HG03139 (cell line): ENCODE measurements around the gene SYNM.
"Not testable (repeated sequence)": the region's sequence is repeated elsewhere in the genome, so short reads cannot be mapped to it uniquely, and the experiment has no call there.

Experiments used
- ATAC-seq: cut with Tn5 transposase; IDR thresholded peaks from one replicate; pipeline ENCODE4 v1.9.1; 2021; ENCODE audit not compliant: unreplicated experiment

The SYNM gene, protein sequence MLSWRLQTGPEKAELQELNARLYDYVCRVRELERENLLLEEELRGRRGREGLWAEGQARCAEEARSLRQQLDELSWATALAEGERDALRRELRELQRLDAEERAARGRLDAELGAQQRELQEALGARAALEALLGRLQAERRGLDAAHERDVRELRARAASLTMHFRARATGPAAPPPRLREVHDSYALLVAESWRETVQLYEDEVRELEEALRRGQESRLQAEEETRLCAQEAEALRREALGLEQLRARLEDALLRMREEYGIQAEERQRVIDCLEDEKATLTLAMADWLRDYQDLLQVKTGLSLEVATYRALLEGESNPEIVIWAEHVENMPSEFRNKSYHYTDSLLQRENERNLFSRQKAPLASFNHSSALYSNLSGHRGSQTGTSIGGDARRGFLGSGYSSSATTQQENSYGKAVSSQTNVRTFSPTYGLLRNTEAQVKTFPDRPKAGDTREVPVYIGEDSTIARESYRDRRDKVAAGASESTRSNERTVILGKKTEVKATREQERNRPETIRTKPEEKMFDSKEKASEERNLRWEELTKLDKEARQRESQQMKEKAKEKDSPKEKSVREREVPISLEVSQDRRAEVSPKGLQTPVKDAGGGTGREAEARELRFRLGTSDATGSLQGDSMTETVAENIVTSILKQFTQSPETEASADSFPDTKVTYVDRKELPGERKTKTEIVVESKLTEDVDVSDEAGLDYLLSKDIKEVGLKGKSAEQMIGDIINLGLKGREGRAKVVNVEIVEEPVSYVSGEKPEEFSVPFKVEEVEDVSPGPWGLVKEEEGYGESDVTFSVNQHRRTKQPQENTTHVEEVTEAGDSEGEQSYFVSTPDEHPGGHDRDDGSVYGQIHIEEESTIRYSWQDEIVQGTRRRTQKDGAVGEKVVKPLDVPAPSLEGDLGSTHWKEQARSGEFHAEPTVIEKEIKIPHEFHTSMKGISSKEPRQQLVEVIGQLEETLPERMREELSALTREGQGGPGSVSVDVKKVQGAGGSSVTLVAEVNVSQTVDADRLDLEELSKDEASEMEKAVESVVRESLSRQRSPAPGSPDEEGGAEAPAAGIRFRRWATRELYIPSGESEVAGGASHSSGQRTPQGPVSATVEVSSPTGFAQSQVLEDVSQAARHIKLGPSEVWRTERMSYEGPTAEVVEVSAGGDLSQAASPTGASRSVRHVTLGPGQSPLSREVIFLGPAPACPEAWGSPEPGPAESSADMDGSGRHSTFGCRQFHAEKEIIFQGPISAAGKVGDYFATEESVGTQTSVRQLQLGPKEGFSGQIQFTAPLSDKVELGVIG (N-terminal part only)

DNA sequence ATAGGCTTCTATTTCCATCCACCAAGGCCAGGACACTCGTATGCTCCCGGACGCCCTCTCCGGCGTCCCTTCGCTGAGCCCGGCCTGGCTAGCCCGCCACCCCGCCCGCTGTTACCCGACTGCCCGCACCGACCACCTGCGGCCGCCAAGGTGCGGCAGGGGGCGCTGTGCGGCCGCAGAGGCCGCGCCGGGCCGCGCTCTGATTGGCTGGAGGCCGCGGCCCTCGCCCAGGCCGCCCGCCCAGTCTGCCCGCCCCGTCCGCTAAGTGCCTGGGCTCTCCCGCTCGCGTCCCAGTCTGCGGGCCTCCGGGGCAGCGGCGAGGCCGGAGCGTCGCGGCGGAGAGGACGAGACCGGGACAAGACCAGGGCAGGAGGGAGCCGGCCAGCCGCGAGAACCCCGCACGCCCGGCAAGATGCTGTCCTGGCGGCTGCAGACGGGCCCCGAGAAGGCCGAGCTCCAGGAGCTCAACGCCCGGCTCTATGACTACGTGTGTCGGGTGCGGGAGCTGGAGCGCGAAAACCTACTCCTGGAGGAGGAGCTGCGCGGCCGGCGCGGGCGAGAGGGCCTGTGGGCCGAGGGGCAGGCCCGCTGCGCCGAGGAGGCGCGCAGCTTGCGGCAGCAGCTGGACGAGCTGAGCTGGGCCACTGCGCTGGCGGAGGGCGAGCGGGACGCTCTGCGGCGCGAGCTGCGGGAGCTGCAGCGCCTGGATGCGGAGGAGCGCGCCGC, at the start of gene SYNM:
Gene SYNM, plus strand, starts transcription at position 293 of the 726 bp plus-strand sequence. Its CDS starts 120 bp downstream, at position 413.
- peak; percentile 61 for ATAC-seq

DNA sequence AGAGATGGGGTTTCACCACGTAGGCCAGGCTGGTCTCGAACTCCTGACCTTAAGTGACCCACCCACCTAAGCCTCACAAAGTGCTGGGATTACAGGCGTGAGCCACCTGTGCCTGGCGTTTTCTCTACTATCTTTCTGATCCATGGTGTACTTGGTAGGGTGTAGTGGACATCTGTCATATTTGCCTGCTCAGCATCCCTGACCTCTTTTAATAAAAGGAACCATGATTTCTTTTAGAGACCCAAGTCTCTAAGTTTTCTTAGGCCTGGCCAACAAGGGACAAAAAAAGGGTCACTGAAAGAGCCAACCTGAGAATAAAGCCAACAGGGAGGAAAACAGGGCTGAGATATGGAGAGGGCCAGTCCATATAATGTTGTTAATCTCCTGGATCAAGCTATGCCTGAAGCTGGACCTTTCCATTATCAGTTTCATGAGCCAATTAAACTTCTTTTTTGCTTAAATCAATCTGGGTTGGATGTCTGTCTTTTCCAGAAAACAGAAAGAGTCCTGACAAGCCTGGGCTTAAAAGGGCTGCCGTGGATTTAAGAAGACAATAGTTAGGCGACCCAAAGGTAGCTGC, 49.2 kb upstream of the SYNM start:
- ATAC-seq = no peak

DNA sequence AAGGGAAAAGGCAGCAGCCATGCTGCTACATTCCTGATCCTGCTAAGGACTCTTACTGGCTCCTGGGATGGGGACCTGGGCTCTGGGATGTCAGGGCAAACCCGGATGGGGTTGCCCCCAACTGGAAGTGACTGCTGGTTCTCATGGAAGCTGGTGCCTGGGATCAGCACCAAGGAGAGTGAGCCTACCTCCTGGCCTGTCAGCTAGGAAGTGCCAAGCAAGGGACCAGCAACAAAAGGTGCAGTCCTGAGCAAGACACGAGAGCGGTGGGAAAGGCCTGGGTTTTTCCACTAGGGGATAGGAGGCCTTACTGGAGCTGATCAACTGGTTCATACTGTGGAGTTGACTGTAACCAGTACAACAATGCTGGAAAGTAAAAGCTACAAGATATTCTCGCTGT, 47.9 kb upstream of the SYNM start:
- no peak for ATAC-seq

DNA sequence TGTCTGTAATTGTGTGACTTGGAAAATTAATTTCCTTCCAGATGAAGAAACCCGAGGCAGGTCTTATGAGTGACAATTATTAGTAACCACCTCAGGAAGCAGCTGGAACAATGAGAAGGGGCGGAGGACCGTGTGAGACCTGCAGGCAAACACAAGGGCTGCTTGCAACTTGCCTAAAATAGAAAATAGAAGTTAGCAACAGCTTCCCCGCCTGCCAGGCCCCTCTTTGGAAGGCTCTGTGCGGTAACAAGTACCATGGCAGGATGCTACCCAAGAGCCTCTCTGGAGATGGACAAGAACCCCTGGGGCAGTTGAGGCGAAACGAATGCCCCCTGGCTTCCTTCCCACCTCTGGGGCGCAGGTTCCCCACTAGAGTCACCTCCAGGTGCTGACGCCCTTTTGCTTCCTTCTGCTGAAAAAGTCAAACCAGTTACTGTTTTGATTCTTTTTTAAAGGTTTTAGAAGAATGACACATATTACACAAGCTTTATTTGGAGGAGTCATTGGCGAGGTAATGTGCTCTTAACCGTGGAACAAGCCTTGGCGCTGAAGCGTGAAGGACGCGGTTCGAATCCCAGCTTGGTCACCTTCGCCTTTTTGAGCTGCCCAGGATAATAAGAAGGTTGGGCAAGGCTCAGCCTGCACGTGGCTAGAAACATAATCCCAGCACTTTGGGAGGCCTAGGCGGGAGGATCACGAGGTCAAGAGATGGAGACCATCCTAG, 47.0 kb upstream of the SYNM start:
- no peak for ATAC-seq

- no peak for ATAC-seq
Measured at GRCh38 chr15:99058421-99058870, 46.4 kb upstream of the SYNM start.

GRCh38 chr15:99059010-99059981, 45.6 kb upstream of the SYNM start:
- peak; percentile 71 for ATAC-seq

GRCh38 chr15:99060186-99060585, 44.7 kb upstream of the SYNM start:
- ATAC-seq = not testable (repeated sequence)

GRCh38 chr15:99062226-99062625, 42.7 kb upstream of the SYNM start:
- ATAC-seq = no peak

GRCh38 chr15:99068186-99068585, 36.7 kb upstream of the SYNM start:
- no peak for ATAC-seq

DNA sequence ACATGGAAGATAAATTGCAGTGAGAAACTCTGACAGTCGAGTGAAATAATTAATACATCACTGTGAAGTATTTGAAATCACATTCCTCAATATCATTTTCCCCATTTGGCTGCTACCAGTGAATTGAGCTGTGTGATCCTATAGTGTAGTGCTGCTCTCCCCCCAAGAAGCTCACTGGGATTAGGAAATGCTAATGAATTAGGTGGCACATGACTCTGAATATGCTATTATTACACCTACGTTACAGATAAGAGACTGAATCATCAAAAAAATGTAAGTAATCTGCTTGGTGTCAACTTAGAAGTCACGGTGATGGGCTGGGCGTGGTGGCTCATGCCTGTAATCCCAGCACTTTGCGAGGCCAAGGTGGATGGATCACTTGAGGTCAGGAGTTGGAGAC, 34.7 kb upstream of the SYNM start:
- ATAC-seq = no peak

GRCh38 chr15:99071091-99071680, 33.7 kb upstream of the SYNM start:
- ATAC-seq = no peak

- ATAC-seq = no peak
Measured at GRCh38 chr15:99073008-99073717, 31.7 kb upstream of the SYNM start.

DNA sequence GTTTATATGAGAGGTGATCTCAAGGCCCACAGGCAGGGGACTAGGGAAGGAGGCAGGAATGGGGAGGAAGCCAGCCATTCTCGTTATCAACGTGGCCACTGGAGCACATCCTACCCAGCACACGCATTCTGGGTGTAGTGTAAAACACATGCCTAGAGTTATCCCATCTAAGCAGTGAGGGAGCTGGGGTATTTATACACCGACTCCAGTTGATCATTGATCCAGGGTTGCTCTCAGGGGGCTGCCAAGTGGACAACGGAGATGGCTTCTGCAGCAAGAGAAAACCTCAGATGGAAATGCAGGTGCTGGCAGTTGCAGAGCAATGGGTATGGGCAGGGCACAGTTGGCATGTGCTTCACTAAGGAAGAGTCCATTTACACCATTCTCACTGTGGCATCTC, 30.4 kb upstream of the SYNM start:
- ATAC-seq = no peak

DNA sequence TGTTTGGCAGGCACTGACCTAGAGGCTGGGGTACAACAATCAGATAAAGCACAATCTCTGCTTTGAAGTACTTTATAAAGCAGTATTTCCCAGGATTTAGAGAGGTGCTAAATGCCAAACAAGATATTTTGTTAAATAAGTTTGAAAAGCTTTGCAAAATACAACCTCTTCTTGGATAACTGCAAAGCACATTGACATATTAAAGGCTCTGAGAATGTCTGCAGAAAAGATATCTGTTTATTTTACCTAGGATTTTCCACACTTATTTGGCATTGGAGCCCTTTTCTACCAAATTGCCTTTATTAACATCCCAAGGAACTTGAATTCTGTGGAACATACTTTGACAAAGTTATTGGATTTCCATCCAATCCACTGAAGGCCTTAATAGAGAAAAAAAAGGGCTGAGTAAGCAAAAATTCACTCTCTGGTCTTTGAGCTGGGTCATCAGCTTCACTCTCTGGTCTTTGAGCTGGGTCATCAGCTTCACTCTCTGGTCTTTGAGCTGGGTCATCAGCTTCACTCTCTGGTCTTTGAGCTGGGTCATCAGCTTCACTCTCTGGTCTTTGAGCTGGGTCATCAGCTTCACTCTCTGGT, 29.7 kb upstream of the SYNM start:
- not testable (repeated sequence) for ATAC-seq

GRCh38 chr15:99076109-99076508, 28.8 kb upstream of the SYNM start:
- no peak for ATAC-seq

- peak; percentile 92 for ATAC-seq
Measured at GRCh38 chr15:99076555-99077308, 28.1 kb upstream of the SYNM start.
